Osteoblast (primary cell): ENCODE results near the gene ADH7. TPM values are rescaled to one million over a fixed set of nuclear protein-coding genes. Genes with fewer than 3 reads are reported as not detected.

Experiments used
- DNase-seq: peaks from one replicate; pipeline ENCODE4 v3.0.0; 2011; ENCODE audit warnings: low spot score, mixed read lengths; ENCODE audit not compliant: insufficient read length; ENCODE audit errors: missing footprints
- H2AFZ ChIP-seq: 2 replicates; pipeline ENCODE4 v1.6.0; 2011; ENCODE audit warnings: mild to moderate bottlenecking, low read length
- H3K27ac ChIP-seq: 2 replicates; pipeline ENCODE4 v1.5.1; 2011; ENCODE audit warnings: mild to moderate bottlenecking, low read depth, low read length, moderate library complexity
- H3K27me3 ChIP-seq: 2 replicates; pipeline ENCODE4 v1.6.0; 2012; ENCODE audit warnings: mild to moderate bottlenecking, control low read depth, inconsistent platforms, low read length, moderate library complexity; ENCODE audit not compliant: insufficient read depth
- H3K36me3 ChIP-seq: 2 replicates; pipeline ENCODE4 v1.5.1; 2011; ENCODE audit warnings: mild to moderate bottlenecking, low read length, control low read depth, moderate library complexity; ENCODE audit not compliant: insufficient read depth
- H3K4me1 ChIP-seq: 2 replicates; pipeline ENCODE4 v1.5.1; 2011; ENCODE audit warnings: mild to moderate bottlenecking, low read length, control low read depth, moderate library complexity; ENCODE audit not compliant: insufficient read depth
- H3K4me2 ChIP-seq: 2 replicates; pipeline ENCODE4 v1.6.0; 2011; ENCODE audit warnings: mild to moderate bottlenecking, low read length; ENCODE audit not compliant: insufficient read depth
- H3K4me3 ChIP-seq: fragments of 200-600 bp; sonication (generic); 3 replicates; pipeline ENCODE4 v1.5.1; 2012; ENCODE audit warnings: mild to moderate bottlenecking, low read length, inconsistent platforms; ENCODE audit not compliant: insufficient read depth
- H3K79me2 ChIP-seq: 2 replicates; pipeline ENCODE4 v1.6.0; 2012; ENCODE audit warnings: mild to moderate bottlenecking, low read length, control low read depth, inconsistent platforms; ENCODE audit not compliant: insufficient read depth
- H3K9me3 ChIP-seq: 2 replicates; pipeline ENCODE4 v1.5.1; 2011; ENCODE audit warnings: low read depth, low read length, control low read depth
- H4K20me1 ChIP-seq: 2 replicates; pipeline ENCODE4 v1.6.0; 2012; ENCODE audit warnings: mild to moderate bottlenecking, low read length, control low read depth; ENCODE audit not compliant: insufficient read depth
- total RNA-seq: library from RNA; depleted of rRNA; stranded (reverse); fragments of >200 nt; gene quantifications from 2 replicates; pipeline ENCODE4 v1.2.3, GENCODE V29; 2012
- TF ChIP-seq, protein P1 (sequence below): IDR thresholded peaks from 2 replicates; pipeline ENCODE4 v1.5.1; 2011; ENCODE audit warnings: mild to moderate bottlenecking, low read depth, low read length, moderate library complexity; ENCODE audit errors: extremely low read depth

ADH7 gene
- total RNA-seq, 1 donor = not detected

DNA sequence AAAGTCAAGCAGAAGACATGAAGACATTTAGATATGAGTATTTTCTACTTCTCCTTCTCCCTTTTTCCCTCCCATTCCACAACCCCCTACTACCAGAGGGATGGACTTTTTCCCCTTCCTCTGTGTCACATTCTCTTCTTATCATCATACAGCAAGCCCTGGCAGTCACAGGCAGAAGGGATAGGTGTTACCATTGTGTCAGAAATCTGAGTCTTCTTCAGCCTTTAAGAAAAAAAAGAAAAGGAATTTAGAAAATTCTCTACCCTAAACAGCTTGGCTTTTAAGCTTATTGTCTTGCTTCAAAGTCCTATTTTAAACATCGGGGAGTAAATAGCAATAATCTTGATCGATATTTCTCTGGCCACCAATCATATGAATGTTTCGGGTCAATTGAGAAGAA lies 51.7 kb downstream of the ADH7 start:
- DNase-seq = no peak
- H3K27me3 ChIP-seq = no peaks in the 10 kb centered on the region
- H3K4me3 ChIP-seq = no peak overlapping the region
- no peaks in the 10 kb centered on the region for H3K9me3 ChIP-seq
- H3K4me1 ChIP-seq = peaks cover 10% of the 10 kb centered on the region
- H3K4me2 ChIP-seq = no peak overlapping the region
- no peak overlapping the region for H2AFZ ChIP-seq
- peak overlapping the region; percentile 73 for H3K27ac ChIP-seq
- no peaks in the 10 kb centered on the region for H3K79me2 ChIP-seq
- no peaks in the 10 kb centered on the region for H3K36me3 ChIP-seq
- H4K20me1 ChIP-seq = no peaks in the 10 kb centered on the region
- TF ChIP-seq, protein P1, sequence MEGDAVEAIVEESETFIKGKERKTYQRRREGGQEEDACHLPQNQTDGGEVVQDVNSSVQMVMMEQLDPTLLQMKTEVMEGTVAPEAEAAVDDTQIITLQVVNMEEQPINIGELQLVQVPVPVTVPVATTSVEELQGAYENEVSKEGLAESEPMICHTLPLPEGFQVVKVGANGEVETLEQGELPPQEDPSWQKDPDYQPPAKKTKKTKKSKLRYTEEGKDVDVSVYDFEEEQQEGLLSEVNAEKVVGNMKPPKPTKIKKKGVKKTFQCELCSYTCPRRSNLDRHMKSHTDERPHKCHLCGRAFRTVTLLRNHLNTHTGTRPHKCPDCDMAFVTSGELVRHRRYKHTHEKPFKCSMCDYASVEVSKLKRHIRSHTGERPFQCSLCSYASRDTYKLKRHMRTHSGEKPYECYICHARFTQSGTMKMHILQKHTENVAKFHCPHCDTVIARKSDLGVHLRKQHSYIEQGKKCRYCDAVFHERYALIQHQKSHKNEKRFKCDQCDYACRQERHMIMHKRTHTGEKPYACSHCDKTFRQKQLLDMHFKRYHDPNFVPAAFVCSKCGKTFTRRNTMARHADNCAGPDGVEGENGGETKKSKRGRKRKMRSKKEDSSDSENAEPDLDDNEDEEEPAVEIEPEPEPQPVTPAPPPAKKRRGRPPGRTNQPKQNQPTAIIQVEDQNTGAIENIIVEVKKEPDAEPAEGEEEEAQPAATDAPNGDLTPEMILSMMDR = no peak

DNA sequence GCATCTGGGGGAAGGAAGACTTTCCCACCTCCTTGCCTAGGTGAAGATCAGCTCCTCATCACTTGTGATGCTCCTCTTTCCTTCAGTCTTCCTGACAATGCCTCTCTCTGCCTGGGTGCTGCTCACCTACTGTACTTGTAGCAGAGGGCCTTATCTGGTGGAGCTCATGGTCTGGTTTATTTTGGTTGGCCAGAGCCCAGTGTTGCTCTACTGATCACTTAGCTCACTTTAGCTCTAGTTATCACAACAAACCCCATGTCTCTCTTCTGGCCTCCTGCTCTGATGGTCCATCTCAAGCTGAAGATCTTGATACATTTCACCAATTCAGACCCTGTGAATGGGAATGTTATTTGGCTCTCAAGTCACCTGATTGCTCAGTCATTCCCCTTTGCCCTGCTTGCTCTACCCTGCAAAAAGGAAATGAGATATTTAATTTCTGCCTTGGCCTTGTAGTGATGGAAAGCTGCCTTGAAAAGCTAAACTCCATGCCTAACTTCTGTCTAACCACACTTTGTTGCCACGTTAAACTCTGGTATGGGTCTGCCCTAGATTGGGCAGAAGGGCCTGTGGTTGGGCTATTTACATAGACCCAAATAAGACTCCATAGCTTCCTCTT lies 52.3 kb downstream of the ADH7 start:
- H3K9me3 ChIP-seq = no peaks in the 10 kb centered on the region
- no peak overlapping the region for H2AFZ ChIP-seq
- no peak for DNase-seq
- H3K36me3 ChIP-seq = no peaks in the 10 kb centered on the region
- no peaks in the 10 kb centered on the region for H3K79me2 ChIP-seq
- no peaks in the 10 kb centered on the region for H3K27me3 ChIP-seq
- no peak overlapping the region for H3K4me3 ChIP-seq
- no peak overlapping the region for H3K4me2 ChIP-seq
- TF ChIP-seq, protein P1 = no peak
- H3K4me1 ChIP-seq = peaks cover 10% of the 10 kb centered on the region
- H3K27ac ChIP-seq = no peak overlapping the region
- H4K20me1 ChIP-seq = no peaks in the 10 kb centered on the region

GRCh38 chr4:99381588-99382175 lies 53.5 kb downstream of the ADH7 start:
- peaks cover 10% of the 10 kb centered on the region for H3K4me1 ChIP-seq
- no peaks in the 10 kb centered on the region for H3K36me3 ChIP-seq
- no peak overlapping the region for H3K27ac ChIP-seq
- TF ChIP-seq, protein P1 = no peak
- H2AFZ ChIP-seq = peak overlapping the region; percentile 7
- DNase-seq = no peak
- H3K4me3 ChIP-seq = no peak overlapping the region
- H3K4me2 ChIP-seq = no peak overlapping the region
- no peaks in the 10 kb centered on the region for H3K9me3 ChIP-seq
- no peaks in the 10 kb centered on the region for H3K27me3 ChIP-seq
- no peaks in the 10 kb centered on the region for H3K79me2 ChIP-seq
- no peaks in the 10 kb centered on the region for H4K20me1 ChIP-seq

DNA sequence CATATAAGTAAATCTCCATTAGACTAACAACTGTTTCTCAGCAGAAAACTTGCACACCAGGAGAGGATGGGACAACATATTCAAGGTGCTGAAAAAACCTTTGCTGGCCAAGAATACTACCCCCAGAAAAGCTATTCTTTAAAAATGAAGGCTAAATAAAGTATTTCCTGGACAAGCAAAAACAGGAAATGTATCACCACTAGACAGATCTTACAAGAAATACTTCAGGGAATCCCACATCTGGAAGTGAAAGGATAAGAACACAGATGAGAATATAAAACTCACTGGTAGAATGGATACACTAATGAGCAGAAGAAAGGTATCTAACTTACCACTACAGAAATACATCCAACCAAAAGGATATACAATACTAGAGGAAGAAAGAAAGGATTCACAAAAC lies 55.6 kb downstream of the ADH7 start:
- H3K79me2 ChIP-seq = no peaks in the 10 kb centered on the region
- H3K4me3 ChIP-seq = no peak overlapping the region
- no peak overlapping the region for H3K27ac ChIP-seq
- peaks cover 10% of the 10 kb centered on the region for H3K4me1 ChIP-seq
- no peak for DNase-seq
- TF ChIP-seq, protein P1 = no peak
- H3K4me2 ChIP-seq = no peak overlapping the region
- H2AFZ ChIP-seq = peak overlapping the region; percentile 39
- H4K20me1 ChIP-seq = no peaks in the 10 kb centered on the region
- no peaks in the 10 kb centered on the region for H3K9me3 ChIP-seq
- no peaks in the 10 kb centered on the region for H3K27me3 ChIP-seq
- no peaks in the 10 kb centered on the region for H3K36me3 ChIP-seq
